Prostate gland (tissue), 2 donors: ENCODE results near the gene FAM53B.

ENCODE experiments used
- POLR2A ChIP-seq: fragments of 450-650 bp; IDR thresholded peaks from one replicate; pipeline ENCODE4 v1.6.1; 2016; ENCODE audit warnings: antibody characterized with exemption, mild to moderate bottlenecking
- POLR2AphosphoS5 ChIP-seq: sonication (generic); formaldehyde crosslinking; IDR thresholded peaks from one replicate; pipeline ENCODE4 v1.6.1; 2017; ENCODE audit warnings: antibody characterized with exemption
- TF ChIP-seq, protein P1 (sequence below), 4 experiments: fragments of 200-600 bp in 2 of 4; fragments of 450-650 bp in 2 of 4; sonication (generic) in 2 of 4; IDR thresholded peaks; 1 replicate in 3 of 4; 2 replicates in 1 of 4; pipeline ENCODE4 v1.5.1; 2016 to 2019; ENCODE audit warnings: antibody characterized with exemption in 4 of 4, mild to moderate bottlenecking in 2 of 4, moderate library complexity in 2 of 4

DNA sequence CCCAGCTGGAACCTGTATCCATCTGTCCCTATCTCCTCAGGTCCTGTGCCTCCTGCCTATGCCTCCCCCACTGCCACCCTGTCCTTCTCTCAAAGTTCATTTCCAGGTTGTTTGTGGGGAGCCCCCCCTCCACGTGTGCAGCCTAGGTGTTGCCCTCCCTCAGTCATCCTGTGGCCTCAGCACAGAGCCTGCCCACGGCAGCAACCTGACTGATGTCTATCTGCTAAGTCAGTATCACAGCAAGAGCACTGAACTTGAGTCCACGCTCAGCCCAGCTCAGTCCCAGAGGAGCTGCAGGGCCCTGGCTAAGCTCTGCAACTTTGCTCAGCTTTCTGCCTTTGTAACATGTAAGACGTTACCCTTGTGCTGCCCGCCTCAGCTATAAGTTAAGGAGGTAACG, 28.7 kb downstream of the FAM53B start:
- TF ChIP-seq, protein P1, sequence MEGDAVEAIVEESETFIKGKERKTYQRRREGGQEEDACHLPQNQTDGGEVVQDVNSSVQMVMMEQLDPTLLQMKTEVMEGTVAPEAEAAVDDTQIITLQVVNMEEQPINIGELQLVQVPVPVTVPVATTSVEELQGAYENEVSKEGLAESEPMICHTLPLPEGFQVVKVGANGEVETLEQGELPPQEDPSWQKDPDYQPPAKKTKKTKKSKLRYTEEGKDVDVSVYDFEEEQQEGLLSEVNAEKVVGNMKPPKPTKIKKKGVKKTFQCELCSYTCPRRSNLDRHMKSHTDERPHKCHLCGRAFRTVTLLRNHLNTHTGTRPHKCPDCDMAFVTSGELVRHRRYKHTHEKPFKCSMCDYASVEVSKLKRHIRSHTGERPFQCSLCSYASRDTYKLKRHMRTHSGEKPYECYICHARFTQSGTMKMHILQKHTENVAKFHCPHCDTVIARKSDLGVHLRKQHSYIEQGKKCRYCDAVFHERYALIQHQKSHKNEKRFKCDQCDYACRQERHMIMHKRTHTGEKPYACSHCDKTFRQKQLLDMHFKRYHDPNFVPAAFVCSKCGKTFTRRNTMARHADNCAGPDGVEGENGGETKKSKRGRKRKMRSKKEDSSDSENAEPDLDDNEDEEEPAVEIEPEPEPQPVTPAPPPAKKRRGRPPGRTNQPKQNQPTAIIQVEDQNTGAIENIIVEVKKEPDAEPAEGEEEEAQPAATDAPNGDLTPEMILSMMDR (IDR thresholded peaks at IDR 0.05) = no peak
- TF ChIP-seq POLR2AphosphoS5 (no peak), POLR2A (no peak)
